Epithelial cell of proximal tubule (primary cell): ENCODE data around the gene BPIFB4. TPM values are rescaled to one million over a fixed set of nuclear protein-coding genes. Genes with fewer than 3 reads are reported as not detected.

Experiments used
- DNase-seq: peaks from one replicate; pipeline ENCODE4 v3.0.0-alpha.2; 2011; ENCODE audit warnings: low read depth
- H3K4me3 ChIP-seq: 2 replicates; pipeline ENCODE4 v1.5.1; 2011; ENCODE audit warnings: low read depth, mild to moderate bottlenecking, low read length
- CTCF ChIP-seq: conservative IDR thresholded peaks from 2 replicates; pipeline ENCODE4 v1.5.1; 2012; ENCODE audit warnings: low read depth, mild to moderate bottlenecking, low read length
- total RNA-seq: library from RNA; depleted of rRNA; stranded (reverse); fragments of >200 nt; gene quantifications from 2 replicates; pipeline ENCODE4 v1.2.3, GENCODE V29; 2015

The BPIFB4 gene
- total RNA-seq, 1 donor from 2014 or later = not detected

- DNase-seq = no peak
- no peak overlapping the region for H3K4me3 ChIP-seq
- TF ChIP-seq CTCF = no peak
Observed at GRCh38 chr20:33061658-33062028, 17.8 kb upstream of the BPIFB4 start.

- no peak for TF ChIP-seq CTCF
- no peak overlapping the region for H3K4me3 ChIP-seq
- no peak for DNase-seq
Observed at GRCh38 chr20:33062105-33062824, 17.2 kb upstream of the BPIFB4 start.

- H3K4me3 ChIP-seq = no peak overlapping the region
- TF ChIP-seq CTCF = no peak
- DNase-seq = no peak
Observed at GRCh38 chr20:33062825-33063149, 16.7 kb upstream of the BPIFB4 start.

GRCh38 chr20:33063271-33063670, 16.2 kb upstream of the BPIFB4 start:
- H3K4me3 ChIP-seq = no peak overlapping the region
- DNase-seq = no peak
- no peak for TF ChIP-seq CTCF

GRCh38 chr20:33064572-33065287, 14.7 kb upstream of the BPIFB4 start:
- H3K4me3 ChIP-seq = no peak overlapping the region
- no peak for TF ChIP-seq CTCF
- no peak for DNase-seq

GRCh38 chr20:33065785-33066184, 13.7 kb upstream of the BPIFB4 start:
- DNase-seq = no peak
- no peak overlapping the region for H3K4me3 ChIP-seq
- TF ChIP-seq CTCF = no peak

- no peak for TF ChIP-seq CTCF
- no peak overlapping the region for H3K4me3 ChIP-seq
- no peak for DNase-seq
Observed at GRCh38 chr20:33067806-33068205, 11.6 kb upstream of the BPIFB4 start.
